MG63 (cell line): Measurements from ENCODE around the gene SLC2A4RG. TPM values are rescaled to one million over a fixed set of nuclear protein-coding genes. Genes with fewer than 3 reads are reported as not detected.
"Not testable (repeated sequence)": the region's sequence is repeated elsewhere in the genome, so short reads cannot be mapped to it uniquely, and the experiment has no call there.

Experiments
- DNase-seq: peaks from one replicate; pipeline ENCODE4 v3.0.0-alpha.2; 2020
- H3K27me3 ChIP-seq: fragments of 250-450 bp; sonication (Bioruptor Pico); 2 replicates; pipeline ENCODE4 v1.5.1; 2020; ENCODE audit warnings: mild to moderate bottlenecking, moderate library complexity
- H3K36me3 ChIP-seq: fragments of 250-450 bp; sonication (Bioruptor Pico); 2 replicates; pipeline ENCODE4 v1.5.1; 2020; ENCODE audit warnings: mild to moderate bottlenecking, moderate library complexity
- H3K4me3 ChIP-seq: fragments of 250-450 bp; sonication (Bioruptor Pico); 2 replicates; pipeline ENCODE4 v1.5.1; 2020; ENCODE audit warnings: mild to moderate bottlenecking, moderate library complexity
- H3K9me3 ChIP-seq: fragments of 250-450 bp; sonication (Bioruptor Pico); 2 replicates; pipeline ENCODE4 v1.5.1; 2020; ENCODE audit warnings: mild to moderate bottlenecking, moderate library complexity
- total RNA-seq: library from RNA; depleted of rRNA; stranded (reverse); fragments of >200 nt; shearing (Covaris generic); gene quantifications from 2 replicates; pipeline ENCODE4 v1.2.3, GENCODE V29; 2014; ENCODE audit warnings: low replicate concordance

SLC2A4RG gene
- total RNA-seq, 1 experiment from 2014 or later: 123 TPM

GRCh38 chr20:63772781-63773518 lies 33.4 kb downstream of the SLC2A4RG start:
- Histone ChIP-seq H3K4me3 (no peak overlapping the region), H3K36me3 (0 out of 2 replicates have a peak, but pooled peaks cover 5% of the 10 kb centered on the region), H3K9me3 (no peaks in the 10 kb centered on the region), H3K27me3 (no peaks in the 10 kb centered on the region)
- no peak for DNase-seq

GRCh38 chr20:63773571-63774241 lies 34.1 kb downstream of the SLC2A4RG start:
- 0 out of 2 replicates have a peak, but pooled peaks cover 5% of the 10 kb centered on the region for H3K36me3 ChIP-seq
- DNase-seq: no peak
- H3K4me3 ChIP-seq: no peak overlapping the region

GRCh38 chr20:63774306-63774705 lies 34.7 kb downstream of the SLC2A4RG start:
- Histone ChIP-seq H3K27me3 (no peaks in the 10 kb centered on the region), H3K9me3 (no peaks in the 10 kb centered on the region), H3K4me3 (no peak overlapping the region), H3K36me3 (no peaks in the 10 kb centered on the region)
- no peak for DNase-seq

More at GRCh38 chr20:63773571-63774241, 34.1 kb downstream of the SLC2A4RG start:
- H3K27me3 ChIP-seq: no peaks in the 10 kb centered on the region
- no peaks in the 10 kb centered on the region for H3K9me3 ChIP-seq

GRCh38 chr20:63775096-63775978 lies 35.8 kb downstream of the SLC2A4RG start:
- H3K36me3 ChIP-seq: no peaks in the 10 kb centered on the region
- H3K4me3 ChIP-seq: no peak overlapping the region
- H3K9me3 ChIP-seq: no peaks in the 10 kb centered on the region
- DNase-seq: no peak
- no peaks in the 10 kb centered on the region for H3K27me3 ChIP-seq

- H3K4me3 ChIP-seq, H3K9me3 ChIP-seq, DNase-seq, H3K36me3 ChIP-seq, H3K27me3 ChIP-seq: not testable (repeated sequence)
Observed at GRCh38 chr20:63776875-63777274, 37.3 kb downstream of the SLC2A4RG start.

GRCh38 chr20:63777614-63778013 lies 38.0 kb downstream of the SLC2A4RG start:
- Histone ChIP-seq H3K36me3 (no peaks in the 10 kb centered on the region), H3K4me3 (no peak overlapping the region), H3K27me3 (no peaks in the 10 kb centered on the region), H3K9me3 (no peaks in the 10 kb centered on the region)
- no peak for DNase-seq

GRCh38 chr20:63778034-63778752 lies 38.6 kb downstream of the SLC2A4RG start:
- DNase-seq: no peak
- Histone ChIP-seq H3K9me3 (no peaks in the 10 kb centered on the region), H3K27me3 (no peaks in the 10 kb centered on the region), H3K4me3 (no peak overlapping the region), H3K36me3 (no peaks in the 10 kb centered on the region)

- DNase-seq: no peak
- Histone ChIP-seq H3K4me3 (no peak overlapping the region), H3K27me3 (no peaks in the 10 kb centered on the region), H3K36me3 (no peaks in the 10 kb centered on the region), H3K9me3 (no peaks in the 10 kb centered on the region)
Observed at GRCh38 chr20:63778857-63779256, 39.3 kb downstream of the SLC2A4RG start.

- Histone ChIP-seq H3K27me3 (no peaks in the 10 kb centered on the region), H3K4me3 (no peak overlapping the region), H3K36me3 (no peaks in the 10 kb centered on the region), H3K9me3 (no peaks in the 10 kb centered on the region)
- DNase-seq: no peak
Observed at GRCh38 chr20:63781181-63781580, 41.6 kb downstream of the SLC2A4RG start.

- Histone ChIP-seq H3K9me3 (no peaks in the 10 kb centered on the region), H3K4me3 (no peak overlapping the region), H3K27me3 (no peaks in the 10 kb centered on the region), H3K36me3 (no peaks in the 10 kb centered on the region)
- no peak for DNase-seq
Observed at GRCh38 chr20:63782051-63782471, 42.5 kb downstream of the SLC2A4RG start.

- Histone ChIP-seq H3K9me3 (no peaks in the 10 kb centered on the region), H3K4me3 (no peak overlapping the region), H3K27me3 (no peaks in the 10 kb centered on the region), H3K36me3 (no peaks in the 10 kb centered on the region)
- DNase-seq: no peak
Observed at GRCh38 chr20:63782521-63782971, 43.0 kb downstream of the SLC2A4RG start.

- no peaks in the 10 kb centered on the region for H3K36me3 ChIP-seq
- no peaks in the 10 kb centered on the region for H3K9me3 ChIP-seq
- no peaks in the 10 kb centered on the region for H3K27me3 ChIP-seq
- no peak for DNase-seq
- H3K4me3 ChIP-seq: no peak overlapping the region
Observed at GRCh38 chr20:63783970-63784369, 44.4 kb downstream of the SLC2A4RG start.

- H3K4me3 ChIP-seq: no peak overlapping the region
- no peaks in the 10 kb centered on the region for H3K27me3 ChIP-seq
- no peaks in the 10 kb centered on the region; the same call in 1 of the 2 replicates for H3K36me3 ChIP-seq
- no peak for DNase-seq
- no peaks in the 10 kb centered on the region for H3K9me3 ChIP-seq
Observed at GRCh38 chr20:63785691-63786131, 46.1 kb downstream of the SLC2A4RG start.

GRCh38 chr20:63787302-63787701 lies 47.7 kb downstream of the SLC2A4RG start:
- no peak for DNase-seq
- no peaks in the 10 kb centered on the region; the same call in 1 of the 2 replicates for H3K36me3 ChIP-seq
- no peak overlapping the region for H3K4me3 ChIP-seq
- no peaks in the 10 kb centered on the region for H3K27me3 ChIP-seq
- no peaks in the 10 kb centered on the region for H3K9me3 ChIP-seq

GRCh38 chr20:63787749-63788148 lies 48.2 kb downstream of the SLC2A4RG start:
- Histone ChIP-seq H3K27me3 (no peaks in the 10 kb centered on the region), H3K9me3 (no peaks in the 10 kb centered on the region), H3K4me3 (no peak overlapping the region), H3K36me3 (no peaks in the 10 kb centered on the region; the same call in 1 of the 2 replicates)
- no peak for DNase-seq

GRCh38 chr20:63789836-63790571 lies 50.4 kb downstream of the SLC2A4RG start:
- Histone ChIP-seq H3K4me3 (no peak overlapping the region), H3K9me3 (no peaks in the 10 kb centered on the region), H3K36me3 (no peaks in the 10 kb centered on the region; the same call in 1 of the 2 replicates), H3K27me3 (no peaks in the 10 kb centered on the region)
- DNase-seq: no peak
